Tibial artery (tissue), 4 donors: ENCODE measurements around the gene DYNC1I2.

Source experiments
- DNase-seq, 2 donors: peaks; one replicate each; pipeline ENCODE4 v3.0.0-alpha.2; 2019
- H3K27ac ChIP-seq, 2 donors: fragments of 200-600 bp; sonication (generic) in 1 of 2; 1 replicate in 1 of 2; 2 replicates in 1 of 2; pipeline ENCODE4 v1.5.1; 2018 to 2019; ENCODE audit warnings: mild to moderate bottlenecking in 1 of 2
- H3K27me3 ChIP-seq, 2 donors: fragments of 200-600 bp; sonication (generic) in 1 of 2; one replicate each; pipeline versions ENCODE4 v1.5.1 to v1.6.0; 2016 to 2019
- H3K36me3 ChIP-seq, 3 donors: fragments of 200-600 bp; sonication (generic) in 2 of 3; one replicate each; pipeline ENCODE4 v1.5.1; 2016 to 2019; ENCODE audit warnings: mild to moderate bottlenecking in 2 of 3
- H3K4me1 ChIP-seq, 4 donors: fragments of 200-600 bp; sonication (generic) in 2 of 4; 1 replicate in 3 of 4; 2 replicates in 1 of 4; pipeline ENCODE4 v1.5.1; 2016 to 2019
- H3K4me3 ChIP-seq, 2 donors: fragments of 200-600 bp; sonication (generic) in 1 of 2; 1 replicate in 1 of 2; 2 replicates in 1 of 2; pipeline ENCODE4 v1.5.1; 2018 to 2019; ENCODE audit warnings: mild to moderate bottlenecking in 2 of 2
- H3K9me3 ChIP-seq, 3 donors: fragments of 200-600 bp; sonication (generic) in 1 of 3; one replicate each; pipeline ENCODE4 v1.5.1; 2016 to 2019
- CTCF ChIP-seq, 2 experiments: fragments of 200-600 bp in 1 of 2; fragments of 450-650 bp in 1 of 2; IDR thresholded peaks; one replicate each; pipeline ENCODE4 v1.5.1; 2017 to 2019; ENCODE audit warnings: antibody characterized with exemption in 2 of 2, mild to moderate bottlenecking in 1 of 2, moderate library complexity in 1 of 2
- intact Hi-C: fragments of 100-400 bp; cut with DNase I; formaldehyde crosslinking; loops from one replicate; pipeline ENCODE4 v1.15.0; 2023; ENCODE audit warnings: low total_unique reads

DYNC1I2 gene

DNA sequence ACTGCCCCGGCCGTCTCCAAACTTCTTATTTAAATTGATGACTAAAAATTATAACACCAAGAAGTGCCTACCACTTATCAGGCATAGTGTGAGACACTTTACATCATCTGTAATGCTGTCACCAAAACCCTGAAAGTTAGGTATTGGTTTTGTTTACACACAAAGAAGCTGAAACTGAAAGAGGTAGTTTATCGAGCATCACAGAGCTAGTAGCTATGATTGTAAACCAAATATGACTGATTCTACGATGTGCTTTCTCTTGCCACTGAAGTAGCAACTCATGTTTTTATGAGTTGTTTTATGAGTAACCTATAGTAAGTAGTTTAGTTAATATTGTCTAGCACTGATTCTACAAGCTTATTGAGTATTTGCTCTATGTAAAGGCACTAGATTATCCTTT is 31.5 kb downstream of the DYNC1I2 start:
- Histone ChIP-seq H3K27me3 (no peaks in the 10 kb centered on the region), H3K4me3 (no peak overlapping the region), H3K27ac (no peak overlapping the region), H3K4me1 (no peaks in the 10 kb centered on the region), H3K36me3 (peaks cover 42 to 53% (median 44%) of the 10 kb centered on the region in 3 donors), H3K9me3 (no peaks in the 10 kb centered on the region)
- intact Hi-C loops: no loop called here
- DNase-seq: no peak
- no peak for TF ChIP-seq CTCF (IDR thresholded peaks at IDR 0.05)

- intact Hi-C loops: no loop called here
- Histone ChIP-seq H3K9me3 (no peaks in the 10 kb centered on the region), H3K36me3 (peaks cover 42 to 61% (median 44%) of the 10 kb centered on the region in 3 donors), H3K27ac (no peak overlapping the region), H3K27me3 (no peaks in the 10 kb centered on the region), H3K4me3 (no peak overlapping the region), H3K4me1 (no peaks in the 10 kb centered on the region)
- DNase-seq: no peak
- no peak for TF ChIP-seq CTCF (IDR thresholded peaks at IDR 0.05)
These were observed 32.4 kb downstream of the DYNC1I2 start for GRCh38 chr2:171719660-171720059.

DNA sequence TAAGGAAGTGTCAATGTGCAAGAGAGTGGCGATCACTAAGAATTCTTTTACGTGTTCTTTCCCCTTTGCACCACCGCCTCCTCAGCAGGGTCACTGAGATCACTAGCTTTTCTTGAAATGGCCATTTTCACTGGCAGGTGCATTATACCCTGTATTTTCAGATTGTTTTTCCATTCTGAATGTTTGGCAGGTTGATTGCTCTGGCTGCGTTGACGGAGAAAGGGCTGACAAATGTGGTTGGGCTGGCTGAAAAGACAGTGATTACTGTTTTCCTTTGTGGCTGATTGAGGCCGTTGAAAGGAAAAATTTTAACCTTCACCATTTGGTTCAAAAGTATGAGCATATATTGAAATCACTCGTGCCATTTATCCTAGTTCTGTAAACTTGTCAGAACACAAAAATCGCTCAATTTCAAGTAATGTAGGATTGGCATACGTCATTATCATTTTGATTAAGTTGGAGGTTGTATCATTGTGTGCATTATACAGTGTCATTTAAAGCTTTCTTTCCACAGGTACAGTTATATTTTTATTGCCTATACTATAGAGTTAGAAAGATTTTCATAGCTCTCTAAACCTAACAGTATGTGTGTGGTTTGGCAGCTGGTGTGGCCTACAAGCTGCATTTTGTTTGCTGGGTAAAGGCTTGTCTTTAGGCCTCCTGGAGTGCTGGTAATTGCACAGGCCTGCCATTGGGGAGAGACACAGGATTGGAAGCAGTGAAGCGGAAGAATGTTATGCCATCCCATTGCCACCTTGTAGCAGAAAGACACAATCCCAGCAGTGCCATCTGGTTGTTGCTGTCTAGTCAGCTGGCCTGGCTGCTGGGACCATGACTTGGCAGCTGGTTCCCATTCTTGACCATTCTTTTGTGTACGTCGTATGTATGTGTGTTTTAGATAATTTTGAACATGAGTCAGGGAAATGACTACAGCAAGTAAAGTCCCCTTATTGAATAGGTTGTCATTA is 36.7 kb downstream of the DYNC1I2 start:
- DNase-seq: no peak
- H3K27ac ChIP-seq: no peak overlapping the region
- H3K27me3 ChIP-seq: no peaks in the 10 kb centered on the region
- no peak overlapping the region for H3K4me3 ChIP-seq
- intact Hi-C loops: no loop called here
- no peaks in the 10 kb centered on the region for H3K9me3 ChIP-seq
- no peaks in the 10 kb centered on the region for H3K4me1 ChIP-seq
- no peak for TF ChIP-seq CTCF (IDR thresholded peaks at IDR 0.05)
- H3K36me3 ChIP-seq: peaks cover 40 to 55% (median 41%) of the 10 kb centered on the region in 3 donors

GRCh38 chr2:171726847-171727450 is 39.7 kb downstream of the DYNC1I2 start:
- H3K27me3 ChIP-seq: no peaks in the 10 kb centered on the region
- H3K27ac ChIP-seq: no peak overlapping the region
- no peak for DNase-seq
- TF ChIP-seq CTCF (IDR thresholded peaks at IDR 0.05): no peak
- H3K36me3 ChIP-seq: peaks cover 52 to 65% (median 60%) of the 10 kb centered on the region in 3 donors
- H3K4me3 ChIP-seq: no peak overlapping the region
- H3K9me3 ChIP-seq: no peaks in the 10 kb centered on the region
- intact Hi-C loops: no loop called here
- H3K4me1 ChIP-seq: no peaks in the 10 kb centered on the region

- peaks cover 58 to 79% (median 60%) of the 10 kb centered on the region in 3 donors for H3K36me3 ChIP-seq
These were observed 42.0 kb downstream of the DYNC1I2 start for GRCh38 chr2:171728989-171729951.

More at GRCh38 chr2:171728989-171729951, 42.0 kb downstream of the DYNC1I2 start:
- TF ChIP-seq CTCF (IDR thresholded peaks at IDR 0.05): no peak
- intact Hi-C loops: no loop called here
- Histone ChIP-seq H3K9me3 (no peaks in the 10 kb centered on the region), H3K4me1 (no peaks in the 10 kb centered on the region), H3K4me3 (no peak overlapping the region), H3K27ac (no peak overlapping the region), H3K27me3 (no peaks in the 10 kb centered on the region)
- DNase-seq: no peak
